IMR-90 (cell line): ENCODE data around the gene KRT4. TPM values are rescaled to one million over a fixed set of nuclear protein-coding genes. Genes with fewer than 3 reads are reported as not detected.

ENCODE experiments used
- ATAC-seq: fragments of 200-7000 bp; cut with Tn5 transposase; 2 replicates; pipeline ENCODE4 v1.9.1; 2020; ENCODE audit warnings: low read depth, mild to moderate bottlenecking, moderate library complexity
- BruUV-seq: library from RNA; stranded (reverse); fragments of 400-500 nt; replicated peaks from 2 replicates; lab custom pipeline; 2021; lab: Mats Ljungman, UMichigan
- CTCF ChIA-PET: fragments of 300-600 bp; formaldehyde crosslinking; extraction: SDS; loops from one replicate; lab custom pipeline; 2021; ENCODE audit warnings: antibody characterized with exemption; lab: Yijun Ruan, JAX
- POLR2A ChIA-PET: fragments of 300-600 bp; sonication (Branson Sonifier 250); formaldehyde crosslinking; loops from one replicate; lab custom pipeline; 2022; ENCODE audit warnings: antibody characterized with exemption; ENCODE audit not compliant: unreplicated experiment; lab: Charles Lee
- DNase-seq: peaks from one replicate; pipeline ENCODE4 v3.0.0; 2013
- H2AFZ ChIP-seq: replicated peaks from 2 replicates; pipeline ENCODE3; 2013; ENCODE audit warnings: low read length, mild to moderate bottlenecking; ENCODE audit not compliant: poor library complexity
- H2AK5ac ChIP-seq: 2 replicates; pipeline ENCODE4 v1.6.1; 2013; ENCODE audit warnings: low read depth, low read length, inconsistent platforms
- H2AK9ac ChIP-seq: replicated peaks from 2 replicates; pipeline ENCODE3; 2013; ENCODE audit warnings: mild to moderate bottlenecking, low read depth, low read length, moderate library complexity; ENCODE audit not compliant: poor library complexity
- H2BK120ac ChIP-seq: 2 replicates; pipeline ENCODE4 v1.6.1; 2013; ENCODE audit warnings: low read depth, low read length, inconsistent platforms
- H2BK15ac ChIP-seq: 3 replicates; pipeline ENCODE4 v1.6.1; 2013; ENCODE audit warnings: low read depth, low read length, inconsistent platforms
- H2BK20ac ChIP-seq: 2 replicates; pipeline ENCODE4 v1.6.1; 2013; ENCODE audit warnings: low read depth, mild to moderate bottlenecking, inconsistent platforms, low read length, moderate library complexity
- H2BK5ac ChIP-seq: 2 replicates; pipeline ENCODE4 v1.6.1; 2013; ENCODE audit warnings: mild to moderate bottlenecking, low read depth, low read length, inconsistent platforms; ENCODE audit not compliant: poor library complexity, severe bottlenecking
- H3K14ac ChIP-seq: replicated peaks from 2 replicates; pipeline ENCODE4 v1.6.1; 2013; ENCODE audit warnings: low read depth, low read length, inconsistent platforms
- H3K18ac ChIP-seq: 2 replicates; pipeline ENCODE4 v1.6.1; 2013; ENCODE audit warnings: low read depth, low read length, control low read depth
- H3K23ac ChIP-seq: 2 replicates; pipeline ENCODE4 v1.6.1; 2013; ENCODE audit warnings: low read depth, low read length, inconsistent platforms
- H3K27ac ChIP-seq: 2 replicates; pipeline ENCODE4 v1.5.1; 2013; ENCODE audit warnings: mild to moderate bottlenecking, control low read depth, low read length; ENCODE audit not compliant: insufficient read depth
- H3K27me3 ChIP-seq: 2 replicates; pipeline ENCODE4 v1.6.1; 2013; ENCODE audit warnings: low read length; ENCODE audit not compliant: control insufficient read depth, insufficient read depth
- H3K36me3 ChIP-seq: 2 replicates; pipeline ENCODE4 v1.6.1; 2013; ENCODE audit warnings: low read length, mixed read lengths; ENCODE audit not compliant: control insufficient read depth, insufficient read depth
- H3K4ac ChIP-seq: 2 replicates; pipeline ENCODE4 v1.6.1; 2013; ENCODE audit warnings: low read depth, low read length, inconsistent platforms
- H3K4me1 ChIP-seq: 2 replicates; pipeline ENCODE4 v1.6.1; 2013; ENCODE audit warnings: low read length, mixed read lengths; ENCODE audit not compliant: control insufficient read depth, insufficient read depth
- H3K4me2 ChIP-seq: 2 replicates; pipeline ENCODE4 v1.6.1; 2013; ENCODE audit warnings: low read depth, mild to moderate bottlenecking, control low read depth, low read length, moderate library complexity
- H3K4me3 ChIP-seq: 2 replicates; pipeline ENCODE4 v1.5.1; 2013; ENCODE audit warnings: low read depth, mild to moderate bottlenecking, control low read depth, low read length, moderate library complexity; ENCODE audit not compliant: insufficient read depth
- H3K56ac ChIP-seq: 2 replicates; pipeline ENCODE4 v1.6.1; 2013; ENCODE audit warnings: low read length, inconsistent platforms; ENCODE audit not compliant: insufficient read depth; ENCODE audit errors: extremely low read depth
- H3K79me1 ChIP-seq, 2 experiments: 2 replicates each; pipeline ENCODE4 v1.6.1; 2013; ENCODE audit warnings: low read length in 2 of 2, inconsistent platforms in 1 of 2, low read depth in 1 of 2
- H3K9ac ChIP-seq: 2 replicates; pipeline ENCODE4 v1.6.1; 2013; ENCODE audit warnings: low read depth, low read length, control low read depth
- H3K9me1 ChIP-seq: 2 replicates; pipeline ENCODE4 v1.6.1; 2013; ENCODE audit warnings: low read length, inconsistent platforms; ENCODE audit not compliant: insufficient read depth
- H3K9me3 ChIP-seq: 2 replicates; pipeline ENCODE4 v1.6.1; 2013; ENCODE audit warnings: low read length; ENCODE audit not compliant: control insufficient read depth, insufficient read depth
- H4K20me1 ChIP-seq: 2 replicates; pipeline ENCODE4 v1.6.1; 2013; ENCODE audit warnings: low read length, inconsistent platforms; ENCODE audit not compliant: insufficient read depth
- H4K5ac ChIP-seq: 2 replicates; pipeline ENCODE4 v1.6.1; 2013; ENCODE audit warnings: mild to moderate bottlenecking, low read depth, low read length, control low read depth
- H4K8ac ChIP-seq, 2 experiments: 2 replicates each; pipeline ENCODE4 v1.6.1; 2013; ENCODE audit warnings: low read depth in 2 of 2, low read length in 2 of 2, control low read depth in 1 of 2, inconsistent platforms in 1 of 2
- H4K91ac ChIP-seq: 2 replicates; pipeline ENCODE4 v1.6.1; 2013; ENCODE audit warnings: low read depth, low read length, inconsistent platforms; ENCODE audit not compliant: insufficient read depth
- BHLHE40 ChIP-seq: fragments of 150-350 bp; IDR thresholded peaks from 2 replicates; pipeline ENCODE4 v1.6.1; 2016; ENCODE audit warnings: mild to moderate bottlenecking, low read depth, low read length
- USF2 ChIP-seq: fragments of 150-350 bp; IDR thresholded peaks from 2 replicates; pipeline ENCODE4 v1.6.1; 2017; ENCODE audit warnings: mild to moderate bottlenecking, antibody characterized with exemption, low read length, low read depth
- WGBS, 2 experiments: methylation state at CpG; one replicate each; pipeline versions ENCODE4 v1.1.5 to v1.1.7; 2013; ENCODE audit warnings: missing lambda C conversion rate in 2 of 2; ENCODE audit not compliant: insufficient read length in 1 of 2; ENCODE audit errors: extremely low coverage in 2 of 2; 5-methylcytosine and 5-hydroxymethylcytosine counted together
- dilution Hi-C: fragments of 300-500 bp; cut with HindIII; formaldehyde crosslinking; loops from one replicate; pipeline ENCODE4 v1.14.3; 2018; ENCODE audit warnings: low sequenced_read_pairs; ENCODE audit not compliant: unreplicated experiment
- in situ Hi-C: fragments of 300-500 bp; cut with MboI; formaldehyde crosslinking; loops from 3 replicates; pipeline ENCODE4 v1.14.3; 2019; ENCODE audit warnings: low sequenced_read_pairs, inconsistent platforms, mixed read lengths
- intact Hi-C: fragments of 100-400 bp; cut with micrococcal nuclease; formaldehyde crosslinking; loops from 2 replicates; pipeline ENCODE4 v1.10.0; 2022
- polyA plus RNA-seq, 3 experiments: library from polyadenylated mRNA; depleted of rRNA; stranded (reverse); fragments of >200 nt; gene quantifications; 2 replicates each; pipeline ENCODE4 v1.2.3, GENCODE V29; 2012; ENCODE audit warnings: low replicate concordance in 1 of 3
- total RNA-seq: library from RNA; depleted of rRNA; stranded (reverse); fragments of >200 nt; gene quantifications from 2 replicates; pipeline ENCODE4 v1.2.3, GENCODE V29; 2012

The KRT4 gene
- total and polyA plus RNA-seq, 2 of the 4 experiments (the other 2 are of a cell fraction) = under 0.01 to 0.07 TPM

DNA sequence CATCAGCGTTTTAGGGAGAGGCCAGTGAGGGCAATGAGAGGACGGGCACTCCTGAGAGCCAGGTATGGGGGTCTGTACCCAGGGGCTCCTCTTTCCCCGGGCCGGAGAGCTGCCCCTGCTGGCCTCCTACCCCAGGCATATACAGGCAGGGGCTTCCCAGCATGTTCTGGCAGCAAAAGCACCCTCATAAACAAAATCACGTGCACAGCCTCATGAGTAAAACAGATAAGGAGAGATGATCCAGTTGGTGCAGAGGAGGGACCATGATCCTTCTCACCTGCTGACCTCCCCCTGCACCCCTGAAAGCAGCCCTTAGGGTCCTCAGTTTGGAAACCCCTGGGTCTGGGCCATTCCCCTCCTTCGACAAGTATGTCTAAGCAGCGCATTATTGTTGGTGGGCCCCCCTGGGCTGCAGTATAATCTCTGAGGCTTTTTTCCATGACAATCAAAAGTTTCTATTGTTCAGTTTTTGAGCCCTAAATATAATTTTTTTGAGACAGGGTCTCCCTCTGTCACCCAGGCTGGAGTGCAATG lies 5.0 kb upstream of the KRT4 start:
- Histone ChIP-seq H3K27me3 (peaks cover 46% of the 10 kb centered on the region), H3K36me3 (no peaks in the 10 kb centered on the region), H2BK15ac (no peak overlapping the region), H3K18ac (no peak overlapping the region), H3K27ac (no peak overlapping the region), H3K9me1 (no peaks in the 10 kb centered on the region), H2BK20ac (no peak overlapping the region), H4K8ac (no peak overlapping the region), H4K91ac (no peak overlapping the region), H4K5ac (no peak overlapping the region), H3K4ac (no peak overlapping the region), H3K23ac (no peak overlapping the region), H3K9ac (no peak overlapping the region), H3K4me1 (peaks cover 4% of the 10 kb centered on the region), H3K4me2 (no peak overlapping the region), H3K14ac (no peak overlapping the region), H4K20me1 (no peaks in the 10 kb centered on the region; the same call in 1 of the 2 replicates), H3K56ac (no peak overlapping the region), H3K9me3 (no peaks in the 10 kb centered on the region), H2AFZ (no peak overlapping the region), H2BK5ac (no peak overlapping the region), H2AK9ac (no peak overlapping the region), H2BK120ac (no peak overlapping the region), H3K4me3 (no peak overlapping the region), H2AK5ac (no peak overlapping the region), H3K79me1 (no peaks in the 10 kb centered on the region)
- intact Hi-C loops (no loop called here), in situ Hi-C loops (no loop called here), dilution Hi-C loops (no loop called here)
- no peak for DNase-seq
- no CpG with 5 or more reads among the region's 7 CpGs for whole genome bisulfite sequencing, 2 experiments
- TF ChIP-seq BHLHE40 = peak; percentile 37; the same call in 1 of the 2 replicates
- no peak for TF ChIP-seq USF2
- no peak for ATAC-seq
- no TSS peak for BruUV-seq
- ChIA-PET POLR2A (no interaction called here), CTCF (no interaction called here)
